K562 (cell line): ENCODE data around the gene UQCRH. TPM values are rescaled to one million over a fixed set of nuclear protein-coding genes. Genes with fewer than 3 reads are reported as not detected.

Experiments used
- ATAC-seq: fragments of 200-7000 bp; cut with Tn5 transposase; 3 replicates; pipeline ENCODE4 v1.9.1; 2020; ENCODE audit warnings: moderate library complexity
- BruUV-seq: library from RNA; stranded (reverse); fragments of 400-500 nt; replicated peaks from 2 replicates; lab custom pipeline; 2021; lab: Mats Ljungman, UMichigan
- CTCF ChIA-PET: fragments of 300-600 bp; formaldehyde crosslinking; extraction: SDS; loops from one replicate; lab custom pipeline; 2021; ENCODE audit warnings: low intra/inter-chr PET ratio; lab: Yijun Ruan, JAX
- POLR2A ChIA-PET: fragments of 300-600, 350-650 bp; sonication (Branson Sonifier 250); formaldehyde crosslinking; extraction: SDS; loops from one replicate; lab custom pipeline; 2021; ENCODE audit warnings: antibody characterized with exemption, inconsistent platforms; lab: Yijun Ruan, JAX
- DNase-seq, 4 experiments: peaks; one replicate each; pipeline versions ENCODE4 v3.0.0 to v3.0.0-alpha.2; 2011 to 2018; ENCODE audit warnings: low spot score in 3 of 4, mixed read lengths in 3 of 4; ENCODE audit errors: extremely low read depth in 1 of 4
- FAIRE-seq: peaks from 2 replicates; lab custom pipeline; 2011; peaks lifted over from hg19 to GRCh38; lab: Jason Lieb, UNC
- H2AFZ ChIP-seq: 2 replicates; pipeline ENCODE4 v1.6.0; 2011; ENCODE audit warnings: low read depth, low read length, control low read depth, inconsistent platforms
- H3K27ac ChIP-seq: fragments of 200-600 bp; 3 replicates; pipeline ENCODE4 v1.8.0; 2011; ENCODE audit warnings: low read depth, mild to moderate bottlenecking, control low read depth, inconsistent platforms, low read length, moderate library complexity, mixed read lengths; ENCODE audit errors: extremely low read depth
- H3K27me3 ChIP-seq, 2 experiments: fragments of 300-600 bp in 1 of 2; 2 replicates in 1 of 2; 3 replicates in 1 of 2; pipeline versions ENCODE4 v1.6.0 to v1.8.0; 2011; ENCODE audit warnings: inconsistent platforms in 2 of 2, low read length in 2 of 2, mild to moderate bottlenecking in 1 of 2, mixed read lengths in 1 of 2, moderate library complexity in 1 of 2; ENCODE audit not compliant: control insufficient read depth in 2 of 2, insufficient read depth in 2 of 2
- H3K36me3 ChIP-seq: fragments of 300-600 bp; 3 replicates; pipeline ENCODE4 v1.8.0; 2011; ENCODE audit warnings: mild to moderate bottlenecking, low read length, inconsistent platforms; ENCODE audit not compliant: control insufficient read depth, insufficient read depth
- H3K4me1 ChIP-seq, 2 experiments: fragments of 200-600 bp in 1 of 2; replicated peaks in 1 of 2; 2 replicates in 1 of 2; 3 replicates in 1 of 2; pipeline versions ENCODE4 v1.5.1 to v1.8.0; 2011; ENCODE audit warnings: inconsistent platforms in 2 of 2, low read length in 2 of 2, mild to moderate bottlenecking in 1 of 2, mixed read lengths in 1 of 2, moderate library complexity in 1 of 2; ENCODE audit not compliant: control insufficient read depth in 2 of 2, insufficient read depth in 2 of 2
- H3K4me2 ChIP-seq: 2 replicates; pipeline ENCODE4 v1.6.1; 2011; ENCODE audit warnings: low read length, control low read depth, inconsistent platforms, mixed read lengths; ENCODE audit not compliant: insufficient read depth
- H3K4me3 ChIP-seq: fragments of 200-600 bp; sonication (generic), shearing (Covaris generic); 2 replicates; pipeline ENCODE4 v1.5.1; 2016; ENCODE audit warnings: control low read depth, inconsistent platforms
- H3K79me2 ChIP-seq: fragments of 200-600 bp; 3 replicates; pipeline ENCODE4 v1.8.0; 2011; ENCODE audit warnings: low read length, inconsistent platforms; ENCODE audit not compliant: control insufficient read depth, insufficient read depth
- H3K9ac ChIP-seq, 2 experiments: 2 replicates each; pipeline versions ENCODE4 v1.6.0 to v1.6.1; 2011; ENCODE audit warnings: low read depth in 2 of 2, low read length in 2 of 2, control low read depth in 1 of 2, inconsistent platforms in 1 of 2, mild to moderate bottlenecking in 1 of 2, mixed read lengths in 1 of 2; ENCODE audit not compliant: insufficient read depth in 1 of 2
- H3K9me1 ChIP-seq: one replicate; pipeline ENCODE4 v1.6.0; 2011; ENCODE audit warnings: inconsistent platforms, mild to moderate bottlenecking, low read length, moderate library complexity; ENCODE audit not compliant: control insufficient read depth, insufficient read depth
- H3K9me3 ChIP-seq: replicated peaks from 2 replicates; pipeline ENCODE4 v1.5.1; 2011; ENCODE audit warnings: low read depth, low read length, inconsistent platforms; ENCODE audit not compliant: control insufficient read depth, insufficient read depth
- H4K20me1 ChIP-seq: replicated peaks from 2 replicates; pipeline ENCODE4 v1.6.1; 2011; ENCODE audit warnings: low read length, inconsistent platforms, mixed read lengths; ENCODE audit not compliant: control insufficient read depth, insufficient read depth
- ARID1B ChIP-seq: fragments of 450-650 bp; IDR thresholded peaks from 2 replicates; pipeline ENCODE4 v1.6.1; 2016; ENCODE audit warnings: antibody characterized with exemption, mild to moderate bottlenecking, inconsistent platforms
- HMG20A ChIP-seq: fragments of 450-650 bp; formaldehyde crosslinking; conservative IDR thresholded peaks from 2 replicates; pipeline ENCODE4 v1.4.0; 2020; ENCODE audit warnings: mild to moderate bottlenecking, mixed read lengths
- POLR2AphosphoS5 ChIP-seq: IDR thresholded peaks from 2 replicates; pipeline ENCODE4 v1.6.1; 2011; ENCODE audit warnings: mild to moderate bottlenecking, low read depth, low read length, moderate library complexity; ENCODE audit not compliant: control insufficient read depth, insufficient read depth
- POLR3A ChIP-seq: IDR thresholded peaks from 2 replicates; pipeline ENCODE4 v1.6.1; 2011; ENCODE audit warnings: borderline replicate concordance, mild to moderate bottlenecking, moderate library complexity; ENCODE audit not compliant: insufficient read length, insufficient read depth; ENCODE audit errors: extremely low read depth
- PTTG1 ChIP-seq: fragments of 450-650 bp; IDR thresholded peaks from 2 replicates; pipeline ENCODE4 v1.6.1; 2016; ENCODE audit warnings: low read depth, mild to moderate bottlenecking, missing genetic modification characterization, missing compliant biosample characterization
- RBM15 ChIP-seq: fragments of 200-400 bp; formaldehyde crosslinking; IDR thresholded peaks from 2 replicates; pipeline ENCODE4 v1.6.1; 2018; ENCODE audit warnings: mild to moderate bottlenecking, low read length, moderate library complexity; ENCODE audit not compliant: insufficient read depth
- RBM22 ChIP-seq: fragments of 200-400 bp; formaldehyde crosslinking; IDR thresholded peaks from 2 replicates; pipeline ENCODE4 v1.6.1; 2018; ENCODE audit warnings: low read length, low read depth; ENCODE audit not compliant: poor library complexity, severe bottlenecking
- TRIM28 ChIP-seq: fragments of 450-650 bp; IDR thresholded peaks from 2 replicates; pipeline ENCODE4 v1.6.1; 2017
- ZFP30 ChIP-seq: fragments of 250-450 bp; sonication (Bioruptor Pico); IDR thresholded peaks from 2 replicates; pipeline ENCODE4 v1.8.0; 2022; ENCODE audit warnings: moderate library complexity, mild to moderate bottlenecking, inconsistent platforms, borderline replicate concordance
- ZKSCAN3 ChIP-seq: fragments of 250-450 bp; sonication (Bioruptor Pico); IDR thresholded peaks from 2 replicates; pipeline ENCODE4 v1.4.0; 2020
- ZNF217 ChIP-seq: sonication (generic); formaldehyde crosslinking; IDR thresholded peaks from 2 replicates; pipeline ENCODE4 v1.8.0; 2022; ENCODE audit warnings: mild to moderate bottlenecking, missing genetic modification reagents
- ZNF347 ChIP-seq: fragments of 450-650 bp; formaldehyde crosslinking; IDR thresholded peaks from 2 replicates; pipeline ENCODE4 v1.4.0; 2020; ENCODE audit warnings: low read depth, mild to moderate bottlenecking, moderate library complexity
- WGBS: fragments of 100-300 bp; shearing (Covaris generic); methylation state at CpG from one replicate; pipeline ENCODE4 v1.1.6; 2016; ENCODE audit warnings: low coverage, mixed read lengths; ENCODE audit not compliant: insufficient coverage; ENCODE audit errors: missing lambda C conversion rate; 5-methylcytosine and 5-hydroxymethylcytosine counted together
- in situ Hi-C: fragments of 300-500 bp; cut with MboI; formaldehyde crosslinking; loops from 4 replicates; pipeline ENCODE4 v1.15.0; 2018; ENCODE audit warnings: inconsistent platforms, mixed read lengths
- intact Hi-C: fragments of 100-400 bp; cut with micrococcal nuclease; formaldehyde crosslinking; loops from 2 replicates; pipeline ENCODE4 v1.14.2; 2022
- polyA plus RNA-seq, 8 experiments: library from polyadenylated mRNA; depleted of rRNA in 4 of 8; stranded (reverse) in 5 of 8; unstranded in 3 of 8; fragments of >200 nt; fragmentation: Nextera tagmentation in 2 of 8; fragmentation: Illumina TruSeq in 1 of 8; extraction: Ambion mirVana in 2 of 8; extraction: Trizol in 1 of 8; gene quantifications; 2 replicates each; pipeline versions ENCODE4 v1.2.1 to v1.2.3, GENCODE V29; 2011 to 2014; ENCODE audit warnings: inconsistent platforms in 1 of 8, missing spikeins in 1 of 8
- total RNA-seq, 7 experiments: library from RNA; depleted of rRNA in 6 of 7; stranded (reverse); fragments of >200 nt in 6 of 7; fragmentation: Illumina TruSeq in 2 of 7; extraction: Trizol in 2 of 7; gene quantifications; 2 replicates each; pipeline versions ENCODE4 v1.2.1 to v1.2.3, GENCODE V29; 2011 to 2021; ENCODE audit warnings: low replicate concordance in 1 of 7
- TF ChIP-seq, protein P1 (sequence below): sonication (generic); formaldehyde crosslinking; IDR thresholded peaks from 2 replicates; pipeline ENCODE4 v1.8.1; 2023; ENCODE audit warnings: mild to moderate bottlenecking, missing genetic modification reagents
- TF ChIP-seq, protein P2 (sequence below): IDR thresholded peaks from 3 replicates; pipeline ENCODE4 v1.6.1; 2011; ENCODE audit warnings: borderline replicate concordance, mild to moderate bottlenecking, moderate library complexity; ENCODE audit not compliant: insufficient read length; ENCODE audit errors: extremely low read depth
- TF ChIP-seq, protein P3 (sequence below), 2 experiments: IDR thresholded peaks; 2 replicates each; pipeline ENCODE4 v1.6.1; 2012; ENCODE audit warnings: improper control_type of control experiment in 2 of 2, low read depth in 2 of 2, low read length in 2 of 2, borderline replicate concordance in 1 of 2

Gene UQCRH
- total and polyA plus RNA-seq, 9 of the 15 experiments (the other 6 are each of a cell fraction or from before 2014, with no cell fraction given), result 1,267 to 5,184 (median 2,410) TPM

DNA sequence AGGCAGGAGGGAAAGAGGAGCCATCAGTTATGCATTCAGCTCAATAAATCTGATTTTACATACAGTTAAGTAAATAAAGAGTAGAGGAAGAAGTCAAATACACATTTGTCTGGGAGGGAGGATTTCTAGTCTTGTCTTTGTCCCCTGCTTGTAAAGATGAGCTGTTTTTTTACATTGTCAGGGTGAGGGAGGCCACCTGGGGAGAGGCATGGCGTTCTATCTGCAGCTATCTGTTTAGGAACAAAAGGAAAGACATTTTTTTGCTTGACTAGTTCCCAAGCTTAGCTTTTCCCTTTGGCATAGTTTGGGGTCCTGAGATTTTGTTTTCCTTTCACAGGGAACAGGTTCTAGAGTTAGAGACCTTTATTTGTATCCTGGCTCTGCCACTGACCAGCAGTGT, 41.0 kb upstream of the UQCRH start (continued):
- TF ChIP-seq POLR2AphosphoS5, result no peak
- TF ChIP-seq ARID1B, result no peak
- TF ChIP-seq, protein P1, sequence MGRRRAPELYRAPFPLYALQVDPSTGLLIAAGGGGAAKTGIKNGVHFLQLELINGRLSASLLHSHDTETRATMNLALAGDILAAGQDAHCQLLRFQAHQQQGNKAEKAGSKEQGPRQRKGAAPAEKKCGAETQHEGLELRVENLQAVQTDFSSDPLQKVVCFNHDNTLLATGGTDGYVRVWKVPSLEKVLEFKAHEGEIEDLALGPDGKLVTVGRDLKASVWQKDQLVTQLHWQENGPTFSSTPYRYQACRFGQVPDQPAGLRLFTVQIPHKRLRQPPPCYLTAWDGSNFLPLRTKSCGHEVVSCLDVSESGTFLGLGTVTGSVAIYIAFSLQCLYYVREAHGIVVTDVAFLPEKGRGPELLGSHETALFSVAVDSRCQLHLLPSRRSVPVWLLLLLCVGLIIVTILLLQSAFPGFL (CRISPR knock-in tag), result no peak
- no peak for TF ChIP-seq ZKSCAN3 (CRISPR knock-in tag)
- TF ChIP-seq, protein P2, sequence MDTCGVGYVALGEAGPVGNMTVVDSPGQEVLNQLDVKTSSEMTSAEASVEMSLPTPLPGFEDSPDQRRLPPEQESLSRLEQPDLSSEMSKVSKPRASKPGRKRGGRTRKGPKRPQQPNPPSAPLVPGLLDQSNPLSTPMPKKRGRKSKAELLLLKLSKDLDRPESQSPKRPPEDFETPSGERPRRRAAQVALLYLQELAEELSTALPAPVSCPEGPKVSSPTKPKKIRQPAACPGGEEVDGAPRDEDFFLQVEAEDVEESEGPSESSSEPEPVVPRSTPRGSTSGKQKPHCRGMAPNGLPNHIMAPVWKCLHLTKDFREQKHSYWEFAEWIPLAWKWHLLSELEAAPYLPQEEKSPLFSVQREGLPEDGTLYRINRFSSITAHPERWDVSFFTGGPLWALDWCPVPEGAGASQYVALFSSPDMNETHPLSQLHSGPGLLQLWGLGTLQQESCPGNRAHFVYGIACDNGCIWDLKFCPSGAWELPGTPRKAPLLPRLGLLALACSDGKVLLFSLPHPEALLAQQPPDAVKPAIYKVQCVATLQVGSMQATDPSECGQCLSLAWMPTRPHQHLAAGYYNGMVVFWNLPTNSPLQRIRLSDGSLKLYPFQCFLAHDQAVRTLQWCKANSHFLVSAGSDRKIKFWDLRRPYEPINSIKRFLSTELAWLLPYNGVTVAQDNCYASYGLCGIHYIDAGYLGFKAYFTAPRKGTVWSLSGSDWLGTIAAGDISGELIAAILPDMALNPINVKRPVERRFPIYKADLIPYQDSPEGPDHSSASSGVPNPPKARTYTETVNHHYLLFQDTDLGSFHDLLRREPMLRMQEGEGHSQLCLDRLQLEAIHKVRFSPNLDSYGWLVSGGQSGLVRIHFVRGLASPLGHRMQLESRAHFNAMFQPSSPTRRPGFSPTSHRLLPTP, result no peak
- TF ChIP-seq TRIM28, result no peak
- TF ChIP-seq PTTG1 (tag), result no peak

DNA sequence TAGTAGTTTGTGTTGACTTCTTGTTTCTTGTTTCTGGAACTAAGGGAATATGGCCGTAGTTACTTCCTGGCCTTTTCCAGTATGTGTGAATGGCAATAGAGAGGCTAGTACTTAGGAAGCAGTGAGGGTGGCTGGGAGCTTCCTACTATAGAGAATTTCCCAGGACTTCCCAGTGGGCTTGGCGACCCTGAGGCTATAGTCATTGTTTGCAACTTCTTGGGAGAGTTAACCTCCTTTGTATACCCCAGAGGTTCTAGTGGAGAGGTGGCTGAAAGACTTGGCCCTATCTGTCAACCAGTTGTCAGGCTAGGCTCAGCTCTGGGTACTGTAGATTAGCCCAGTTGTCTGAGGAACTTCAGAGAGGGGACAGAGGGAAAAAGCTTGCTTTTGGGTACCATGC, 40.4 kb upstream of the UQCRH start:
- H3K9ac ChIP-seq, result no peak overlapping the region
- no TSS peak for BruUV-seq
- no peaks in the 10 kb centered on the region for H3K4me1 ChIP-seq
- no peaks in the 10 kb centered on the region for H3K9me3 ChIP-seq
- no peaks in the 10 kb centered on the region; the same call in 1 of the 2 replicates for H4K20me1 ChIP-seq
- DNase-seq (no peak), ATAC-seq (no peak), FAIRE-seq (no peak)
- in situ Hi-C loops (no loop called here), intact Hi-C loops (no loop called here)
- ChIA-PET POLR2A (interaction anchor here (0.6 to 7.8 kb wide), 9 partner anchors 8 to 741 kb away, joined by 3 to 103 read pairs (median 7); partner anchors contain the start of genes LRRC41, PRDX1, RAD54L and UQCRH), CTCF (no interaction called here)
- H3K36me3 ChIP-seq, result peaks cover 97% of the 10 kb centered on the region
- 71% methylated on average over 2 of the region's 2 CpGs for WGBS
- no peaks in the 10 kb centered on the region for H3K9me1 ChIP-seq
- H3K79me2 ChIP-seq, result no peaks in the 10 kb centered on the region
- no peak overlapping the region for H2AFZ ChIP-seq
- no peak overlapping the region for H3K4me3 ChIP-seq
- H3K4me2 ChIP-seq, result no peak overlapping the region
- H3K27ac ChIP-seq, result no peak overlapping the region
- no peaks in the 10 kb centered on the region for H3K27me3 ChIP-seq
- no peak for TF ChIP-seq RBM22
- TF ChIP-seq ZNF347 (CRISPR knock-in tag), result no peak
- no peak for TF ChIP-seq ZNF217 (CRISPR knock-in tag)
- no peak for TF ChIP-seq RBM15
- no peak for TF ChIP-seq ZFP30
- no peak for TF ChIP-seq HMG20A (CRISPR knock-in tag)
- TF ChIP-seq POLR3A, result no peak
- TF ChIP-seq, protein P3, sequence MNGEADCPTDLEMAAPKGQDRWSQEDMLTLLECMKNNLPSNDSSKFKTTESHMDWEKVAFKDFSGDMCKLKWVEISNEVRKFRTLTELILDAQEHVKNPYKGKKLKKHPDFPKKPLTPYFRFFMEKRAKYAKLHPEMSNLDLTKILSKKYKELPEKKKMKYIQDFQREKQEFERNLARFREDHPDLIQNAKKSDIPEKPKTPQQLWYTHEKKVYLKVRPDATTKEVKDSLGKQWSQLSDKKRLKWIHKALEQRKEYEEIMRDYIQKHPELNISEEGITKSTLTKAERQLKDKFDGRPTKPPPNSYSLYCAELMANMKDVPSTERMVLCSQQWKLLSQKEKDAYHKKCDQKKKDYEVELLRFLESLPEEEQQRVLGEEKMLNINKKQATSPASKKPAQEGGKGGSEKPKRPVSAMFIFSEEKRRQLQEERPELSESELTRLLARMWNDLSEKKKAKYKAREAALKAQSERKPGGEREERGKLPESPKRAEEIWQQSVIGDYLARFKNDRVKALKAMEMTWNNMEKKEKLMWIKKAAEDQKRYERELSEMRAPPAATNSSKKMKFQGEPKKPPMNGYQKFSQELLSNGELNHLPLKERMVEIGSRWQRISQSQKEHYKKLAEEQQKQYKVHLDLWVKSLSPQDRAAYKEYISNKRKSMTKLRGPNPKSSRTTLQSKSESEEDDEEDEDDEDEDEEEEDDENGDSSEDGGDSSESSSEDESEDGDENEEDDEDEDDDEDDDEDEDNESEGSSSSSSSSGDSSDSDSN (IDR thresholded peaks at IDR 0.05; ENCODE audit: borderline replicate concordance in 1 of 2, low read depth in 2 of 2, low read length in 2 of 2), result no peak
